Kidney (tissue), 14 donors: ENCODE results near the gene SLC4A8. TPM values are rescaled to one million over a fixed set of nuclear protein-coding genes. Genes with fewer than 3 reads are reported as not detected.

ENCODE experiments used
- DNase-seq, 5 donors: peaks; one replicate each; pipeline ENCODE4 v3.0.0-alpha.2; 2013 to 2020
- FAIRE-seq: peaks from 2 replicates; lab custom pipeline; 2012; peaks lifted over from hg19 to GRCh38; lab: Jason Lieb, UNC
- H3K27ac ChIP-seq, 2 donors: one replicate each; pipeline ENCODE4 v1.7.0; 2013; ENCODE audit warnings: low read depth in 2 of 2, low read length in 2 of 2, inconsistent platforms in 1 of 2
- H3K27me3 ChIP-seq: one replicate; pipeline ENCODE4 v1.7.1; 2013; ENCODE audit warnings: low read length, inconsistent platforms; ENCODE audit not compliant: control insufficient read depth, insufficient read depth
- H3K36me3 ChIP-seq, 3 donors: one replicate each; pipeline versions ENCODE4 v1.7.0 to v1.7.1; 2013; ENCODE audit warnings: low read length in 3 of 3, control low read depth in 1 of 3, inconsistent platforms in 1 of 3; ENCODE audit not compliant: insufficient read depth in 3 of 3, control insufficient read depth in 2 of 3
- H3K4me1 ChIP-seq, 3 donors: one replicate each; pipeline versions ENCODE4 v1.7.0 to v1.7.1; 2013; ENCODE audit warnings: low read length in 3 of 3, inconsistent platforms in 1 of 3, low read depth in 1 of 3; ENCODE audit not compliant: control insufficient read depth in 2 of 3, insufficient read depth in 2 of 3
- H3K4me3 ChIP-seq, 3 donors: one replicate each; pipeline versions ENCODE4 v1.7.0 to v1.8.1; 2013; ENCODE audit warnings: low read length in 3 of 3, control low read depth in 1 of 3, inconsistent platforms in 1 of 3
- H3K9ac ChIP-seq, 3 donors: one replicate each; pipeline versions ENCODE4 v1.7.0 to v1.7.1; 2013; ENCODE audit warnings: low read length in 3 of 3, control low read depth in 1 of 3, inconsistent platforms in 1 of 3
- H3K9me3 ChIP-seq, 3 donors: one replicate each; pipeline versions ENCODE4 v1.7.0 to v1.7.1; 2013; ENCODE audit warnings: low read length in 3 of 3, control low read depth in 1 of 3, inconsistent platforms in 1 of 3; ENCODE audit not compliant: control insufficient read depth in 2 of 3, insufficient read depth in 1 of 3
- intact Hi-C: fragments of 100-400 bp; cut with DNase I; formaldehyde crosslinking; loops from one replicate; pipeline ENCODE4 v1.11.1; 2022
- polyA plus RNA-seq: library from polyadenylated mRNA; stranded (reverse); fragments of 350-450 nt; fragmentation: Illumina TruSeq; extraction: RNeasy Lipid Tissue Mini Kit (QIAGEN cat#74804); gene quantifications from one replicate; pipeline ENCODE4 v1.2.3, GENCODE V29; 2014; ENCODE audit warnings: low read depth, low replicate concordance; ENCODE audit not compliant: insufficient read depth
- total RNA-seq: library from RNA; stranded (reverse); fragmentation: NEBNext Ultra II Directional; extraction: Animal tissue kit (Norgen Biotek cat#: 25700); gene quantifications from one replicate; pipeline ENCODE4 v1.2.1, GENCODE V29; 2021
- TF ChIP-seq, protein P1 (sequence below): IDR thresholded peaks from 3 replicates; pipeline ENCODE4 v1.5.1; 2012; ENCODE audit warnings: mild to moderate bottlenecking, moderate library complexity, borderline replicate concordance; ENCODE audit not compliant: insufficient read depth; ENCODE audit errors: extremely low read depth
- donor health status: control.
- donor health status: control.
- donor health status: control.
- donor health status: control.
- donor health status: control.
- donor health status: DM: yes; HTN: yes; CAD: no.
- donor health status: Normal renal cell carcinoma (clear cell type).

The SLC4A8 gene
- total and polyA plus RNA-seq, 2 donors from 2014 or later, result 2.4 to 3.4 TPM

DNA sequence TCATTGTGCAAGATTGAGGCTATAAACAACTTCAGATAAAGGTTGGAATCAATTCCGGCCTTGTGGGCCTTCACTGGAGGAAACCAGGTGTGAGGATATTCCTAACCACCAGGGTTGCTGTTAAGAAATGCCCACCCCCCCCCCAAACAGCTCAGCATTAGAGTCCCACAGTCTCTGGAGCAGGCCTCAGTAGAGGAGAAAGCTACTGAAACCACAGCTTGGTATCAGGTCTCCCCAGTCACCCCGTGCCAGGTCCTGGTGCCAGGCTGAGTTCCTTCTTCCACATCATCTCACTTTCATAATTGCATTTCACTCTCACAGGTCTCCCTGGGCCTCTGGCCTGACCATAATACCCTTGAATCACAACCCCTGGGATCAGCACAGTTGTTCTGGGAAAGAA, 45.9 kb upstream of the SLC4A8 start:
- DNase-seq (peak in 1 of 5 donors; percentile 15), FAIRE-seq (no peak)
- Histone ChIP-seq H3K9me3 (no peaks in the 10 kb centered on the region), H3K4me1 (peaks cover 0 to 8% (median 0%) of the 10 kb centered on the region in 3 donors), H3K4me3 (no peak overlapping the region), H3K36me3 (no peaks in the 10 kb centered on the region), H3K27me3 (no peaks in the 10 kb centered on the region), H3K9ac (no peak overlapping the region), H3K27ac (no peak overlapping the region)
- TF ChIP-seq, protein P1, sequence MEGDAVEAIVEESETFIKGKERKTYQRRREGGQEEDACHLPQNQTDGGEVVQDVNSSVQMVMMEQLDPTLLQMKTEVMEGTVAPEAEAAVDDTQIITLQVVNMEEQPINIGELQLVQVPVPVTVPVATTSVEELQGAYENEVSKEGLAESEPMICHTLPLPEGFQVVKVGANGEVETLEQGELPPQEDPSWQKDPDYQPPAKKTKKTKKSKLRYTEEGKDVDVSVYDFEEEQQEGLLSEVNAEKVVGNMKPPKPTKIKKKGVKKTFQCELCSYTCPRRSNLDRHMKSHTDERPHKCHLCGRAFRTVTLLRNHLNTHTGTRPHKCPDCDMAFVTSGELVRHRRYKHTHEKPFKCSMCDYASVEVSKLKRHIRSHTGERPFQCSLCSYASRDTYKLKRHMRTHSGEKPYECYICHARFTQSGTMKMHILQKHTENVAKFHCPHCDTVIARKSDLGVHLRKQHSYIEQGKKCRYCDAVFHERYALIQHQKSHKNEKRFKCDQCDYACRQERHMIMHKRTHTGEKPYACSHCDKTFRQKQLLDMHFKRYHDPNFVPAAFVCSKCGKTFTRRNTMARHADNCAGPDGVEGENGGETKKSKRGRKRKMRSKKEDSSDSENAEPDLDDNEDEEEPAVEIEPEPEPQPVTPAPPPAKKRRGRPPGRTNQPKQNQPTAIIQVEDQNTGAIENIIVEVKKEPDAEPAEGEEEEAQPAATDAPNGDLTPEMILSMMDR, result no peak
- intact Hi-C loops, result no loop called here

DNA sequence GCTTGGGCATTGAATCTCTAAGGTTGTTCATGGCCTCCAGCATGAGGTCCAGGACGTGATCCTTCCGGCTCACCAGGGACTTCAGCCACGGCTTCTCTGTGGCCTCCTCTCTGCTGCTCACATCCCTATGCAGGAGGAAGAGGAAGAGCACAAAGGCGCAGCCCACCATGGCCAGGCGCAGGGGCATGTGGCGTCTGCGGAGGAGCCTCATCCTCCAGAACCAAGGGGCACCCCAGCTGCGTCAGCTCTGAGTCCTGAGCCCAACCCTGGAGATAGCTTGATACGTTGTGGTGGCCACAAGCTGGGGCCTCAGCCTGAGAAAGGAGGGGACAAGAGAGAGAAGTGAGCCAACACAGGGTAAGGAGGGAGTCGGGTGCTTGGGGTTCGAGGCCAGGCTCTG, 45.1 kb upstream of the SLC4A8 start:
- intact Hi-C loops, result no loop called here
- no peaks in the 10 kb centered on the region for H3K9me3 ChIP-seq
- TF ChIP-seq, protein P1, result no peak

DNA sequence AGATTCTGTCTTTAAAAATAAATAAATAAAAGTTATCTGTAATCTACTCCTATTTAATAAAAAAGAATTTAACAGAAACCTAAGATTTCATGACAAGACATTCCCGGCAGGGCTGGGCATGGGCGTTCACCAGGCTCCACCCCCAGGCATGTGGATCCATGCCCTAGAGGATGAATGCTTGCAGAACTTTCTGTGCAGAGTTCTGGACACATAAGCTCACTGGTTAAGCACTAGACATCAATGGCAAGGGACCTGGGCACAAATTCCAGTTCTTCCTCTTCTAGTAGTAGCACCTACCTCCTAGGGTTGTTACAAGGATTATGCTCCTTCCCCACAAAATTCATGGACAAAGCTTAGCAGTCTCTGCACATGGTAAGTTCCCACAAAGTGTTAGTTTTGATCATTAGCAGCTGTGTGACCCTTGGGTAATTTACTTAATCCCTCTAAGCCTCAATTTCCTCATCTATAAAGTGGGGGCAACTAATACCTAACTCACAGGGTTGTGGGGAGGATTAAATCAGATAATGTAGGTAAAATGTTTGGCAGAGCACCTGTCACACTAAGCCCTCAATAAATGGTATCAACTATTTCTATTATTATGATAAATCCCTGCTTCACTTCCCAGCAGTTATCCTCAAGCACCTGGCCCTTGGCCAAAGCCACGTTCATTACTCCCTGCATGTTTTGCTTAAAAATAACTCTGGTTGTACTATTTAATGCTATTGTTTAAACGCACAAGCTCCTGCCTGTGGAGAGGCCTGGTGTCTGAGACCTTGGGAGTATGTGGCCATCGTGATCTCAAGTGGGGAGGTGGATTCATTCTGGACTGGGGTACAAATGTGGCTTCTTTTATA, 43.2 kb upstream of the SLC4A8 start:
- TF ChIP-seq, protein P1, result no peak
- no peak overlapping the region for H3K4me3 ChIP-seq
- no peak overlapping the region for H3K27ac ChIP-seq
- H3K9me3 ChIP-seq, result no peaks in the 10 kb centered on the region
- intact Hi-C loops, result no loop called here
- H3K27me3 ChIP-seq, result no peaks in the 10 kb centered on the region
- DNase-seq (peak in 1 of 5 donors; percentile 39), FAIRE-seq (no peak)
- no peak overlapping the region for H3K9ac ChIP-seq
- H3K4me1 ChIP-seq, result peaks cover 0 to 8% (median 0%) of the 10 kb centered on the region in 3 donors
- no peaks in the 10 kb centered on the region for H3K36me3 ChIP-seq

More for the DNA sequence above, 45.1 kb upstream of the SLC4A8 start:
- no peaks in the 10 kb centered on the region for H3K27me3 ChIP-seq
- H3K9ac ChIP-seq, result no peak overlapping the region
- H3K36me3 ChIP-seq, result no peaks in the 10 kb centered on the region
- peak in 1 of 5 donors; percentile 57 for DNase-seq
- FAIRE-seq, result no peak
- H3K4me1 ChIP-seq, result peaks cover 0 to 8% (median 0%) of the 10 kb centered on the region in 3 donors
- H3K27ac ChIP-seq, result no peak overlapping the region
- H3K4me3 ChIP-seq, result no peak overlapping the region
